ENCODE measurements around the gene GLP2R.

Gene GLP2R

DNA sequence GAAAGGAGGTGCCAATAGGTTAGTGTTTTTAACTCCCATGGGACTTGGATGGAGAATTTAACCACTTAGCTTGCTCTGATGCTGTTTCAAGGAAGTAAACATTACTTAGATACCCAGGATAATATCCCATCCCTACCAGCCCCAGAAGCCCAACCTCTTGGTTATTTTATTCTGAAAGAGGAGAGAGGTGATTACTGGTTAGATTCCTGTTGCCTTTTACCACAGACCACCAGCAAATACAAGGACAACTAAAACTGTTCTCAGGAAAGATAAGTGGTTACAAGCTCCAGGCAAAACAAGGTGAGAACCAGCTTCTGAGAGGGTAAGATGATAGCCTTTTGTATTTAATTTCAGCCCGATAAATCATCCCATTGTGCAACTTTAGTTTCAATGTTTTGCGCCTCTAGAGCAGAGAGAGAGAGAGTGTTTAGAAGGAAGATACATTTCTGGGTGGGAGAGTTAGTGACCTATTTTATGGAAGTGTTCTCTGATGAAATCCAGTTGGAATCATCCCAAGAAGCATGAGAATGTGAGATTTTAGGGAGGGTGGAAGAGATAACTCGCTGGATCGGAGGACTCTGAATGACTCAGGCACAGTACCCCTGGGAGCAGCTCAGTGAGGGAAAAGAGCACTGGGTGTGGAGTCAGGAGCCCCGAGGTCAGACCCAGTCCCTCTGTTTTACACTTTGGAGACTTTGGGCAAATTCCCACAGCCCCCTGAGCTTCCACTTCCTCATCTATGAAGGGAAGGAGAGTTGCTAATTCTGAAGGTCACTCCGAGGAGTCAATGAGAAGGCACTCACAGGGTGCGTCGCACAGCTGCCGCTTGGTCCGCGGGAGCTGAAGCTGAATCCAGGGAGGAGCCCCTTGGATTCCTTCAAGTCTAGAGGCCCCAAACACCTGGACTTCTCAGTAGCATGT lies 12.1 kb downstream of the GLP2R start (continued):
- TF ChIP-seq ZNF133 (tag by site-specific recombination; IDR thresholded peaks at IDR 0.05) (no peak), ZBTB1 (tag by site-specific recombination; IDR thresholded peaks at IDR 0.05) (no peak), ZNF585B (tag by site-specific recombination; IDR thresholded peaks at IDR 0.05) (no peak), BCL11A (tag by site-specific recombination; IDR thresholded peaks at IDR 0.05; ENCODE audit: low read depth) (no peak), OVOL3 (tag by site-specific recombination; IDR thresholded peaks at IDR 0.05) (no peak), PRDM6 (tag by site-specific recombination; IDR thresholded peaks at IDR 0.05) (no peak; the same call in 1 of the 2 replicates), SP2 (tag by site-specific recombination; IDR thresholded peaks at IDR 0.05) (no peak), ZNF48 (tag by site-specific recombination; IDR thresholded peaks at IDR 0.05) (no peak), ZNF791 (tag by site-specific recombination; IDR thresholded peaks at IDR 0.05) (no peak), AEBP2 (tag by site-specific recombination; IDR thresholded peaks at IDR 0.05; ENCODE audit: borderline replicate concordance) (no peak), ZNF549 (tag by site-specific recombination; IDR thresholded peaks at IDR 0.05) (no peak), IKZF3 (tag by site-specific recombination; IDR thresholded peaks at IDR 0.05) (no peak), ZNF707 (tag by site-specific recombination; IDR thresholded peaks at IDR 0.05) (no peak), ZNF501 (tag by site-specific recombination; IDR thresholded peaks at IDR 0.05) (no peak), ZNF274 (IDR thresholded peaks at IDR 0.05; ENCODE audit: low read length) (no peak), ZNF274 (tag by site-specific recombination; IDR thresholded peaks at IDR 0.05; ENCODE audit: borderline replicate concordance) (no peak), ZNF639 (tag by site-specific recombination; IDR thresholded peaks at IDR 0.05) (no peak), ZNF596 (tag by site-specific recombination; IDR thresholded peaks at IDR 0.05) (no peak), ZFP69B (tag by site-specific recombination; IDR thresholded peaks at IDR 0.05) (0 out of 2 replicates have a peak, but pooled peaks have one; percentile 46), SP7 (tag by site-specific recombination; IDR thresholded peaks at IDR 0.05) (peak; percentile 93), TSHZ1 (tag by site-specific recombination; IDR thresholded peaks at IDR 0.05; ENCODE audit: borderline replicate concordance) (0 out of 2 replicates have a peak, but pooled peaks have one; percentile 28)
- TF ChIP-seq, protein P1, sequence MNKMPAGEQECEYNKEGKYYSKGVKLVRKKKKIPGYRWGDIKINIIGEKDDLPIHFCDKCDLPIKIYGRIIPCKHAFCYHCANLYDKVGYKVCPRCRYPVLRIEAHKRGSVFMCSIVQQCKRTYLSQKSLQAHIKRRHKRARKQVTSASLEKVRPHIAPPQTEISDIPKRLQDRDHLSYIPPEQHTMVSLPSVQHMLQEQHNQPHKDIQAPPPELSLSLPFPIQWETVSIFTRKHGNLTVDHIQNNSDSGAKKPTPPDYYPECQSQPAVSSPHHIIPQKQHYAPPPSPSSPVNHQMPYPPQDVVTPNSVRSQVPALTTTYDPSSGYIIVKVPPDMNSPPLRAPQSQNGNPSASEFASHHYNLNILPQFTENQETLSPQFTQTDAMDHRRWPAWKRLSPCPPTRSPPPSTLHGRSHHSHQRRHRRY (tag by site-specific recombination; IDR thresholded peaks at IDR 0.05), result no peak
- TF ChIP-seq, protein P2, sequence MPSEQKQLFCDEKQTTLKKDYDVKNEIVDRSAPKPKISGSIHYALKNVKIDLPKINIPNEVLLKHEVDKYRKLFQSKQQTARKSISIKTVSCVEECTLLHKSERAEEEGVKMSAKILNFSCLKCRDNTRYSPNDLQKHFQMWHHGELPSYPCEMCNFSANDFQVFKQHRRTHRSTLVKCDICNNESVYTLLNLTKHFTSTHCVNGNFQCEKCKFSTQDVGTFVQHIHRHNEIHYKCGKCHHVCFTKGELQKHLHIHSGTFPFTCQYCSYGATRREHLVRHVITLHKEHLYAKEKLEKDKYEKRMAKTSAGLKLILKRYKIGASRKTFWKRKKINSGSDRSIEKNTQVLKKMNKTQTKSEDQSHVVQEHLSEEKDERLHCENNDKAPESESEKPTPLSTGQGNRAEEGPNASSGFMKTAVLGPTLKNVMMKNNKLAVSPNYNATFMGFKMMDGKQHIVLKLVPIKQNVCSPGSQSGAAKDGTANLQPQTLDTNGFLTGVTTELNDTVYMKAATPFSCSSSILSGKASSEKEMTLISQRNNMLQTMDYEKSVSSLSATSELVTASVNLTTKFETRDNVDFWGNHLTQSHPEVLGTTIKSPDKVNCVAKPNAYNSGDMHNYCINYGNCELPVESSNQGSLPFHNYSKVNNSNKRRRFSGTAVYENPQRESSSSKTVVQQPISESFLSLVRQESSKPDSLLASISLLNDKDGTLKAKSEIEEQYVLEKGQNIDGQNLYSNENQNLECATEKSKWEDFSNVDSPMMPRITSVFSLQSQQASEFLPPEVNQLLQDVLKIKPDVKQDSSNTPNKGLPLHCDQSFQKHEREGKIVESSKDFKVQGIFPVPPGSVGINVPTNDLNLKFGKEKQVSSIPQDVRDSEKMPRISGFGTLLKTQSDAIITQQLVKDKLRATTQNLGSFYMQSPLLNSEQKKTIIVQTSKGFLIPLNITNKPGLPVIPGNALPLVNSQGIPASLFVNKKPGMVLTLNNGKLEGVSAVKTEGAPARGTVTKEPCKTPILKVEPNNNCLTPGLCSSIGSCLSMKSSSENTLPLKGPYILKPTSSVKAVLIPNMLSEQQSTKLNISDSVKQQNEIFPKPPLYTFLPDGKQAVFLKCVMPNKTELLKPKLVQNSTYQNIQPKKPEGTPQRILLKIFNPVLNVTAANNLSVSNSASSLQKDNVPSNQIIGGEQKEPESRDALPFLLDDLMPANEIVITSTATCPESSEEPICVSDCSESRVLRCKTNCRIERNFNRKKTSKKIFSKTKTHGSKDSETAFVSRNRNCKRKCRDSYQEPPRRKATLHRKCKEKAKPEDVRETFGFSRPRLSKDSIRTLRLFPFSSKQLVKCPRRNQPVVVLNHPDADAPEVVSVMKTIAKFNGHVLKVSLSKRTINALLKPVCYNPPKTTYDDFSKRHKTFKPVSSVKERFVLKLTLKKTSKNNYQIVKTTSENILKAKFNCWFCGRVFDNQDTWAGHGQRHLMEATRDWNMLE (tag by site-specific recombination; conservative IDR thresholded peaks at IDR 0.05; ENCODE audit: low read depth), result peak; percentile 47; the same call in 1 of the 2 replicates
